HEK293 (cell line): ENCODE measurements around the gene TMEM119.

Experiments
- BCL11A ChIP-seq: fragments of 450-650 bp; formaldehyde crosslinking; IDR thresholded peaks from 2 replicates; pipeline ENCODE4 v1.5.1; 2016; ENCODE audit warnings: low read depth, missing biosample characterization, missing genetic modification characterization
- BCL11B ChIP-seq: fragments of 450-650 bp; formaldehyde crosslinking; IDR thresholded peaks from 2 replicates; pipeline ENCODE4 v1.5.1; 2016; ENCODE audit warnings: low read depth, missing biosample characterization, missing genetic modification characterization
- GFI1B ChIP-seq: fragments of 450-650 bp; formaldehyde crosslinking; IDR thresholded peaks from 2 replicates; pipeline ENCODE4 v1.5.1; 2016; ENCODE audit warnings: missing biosample characterization, missing genetic modification characterization
- HOXD13 ChIP-seq: sonication (generic); formaldehyde crosslinking; IDR thresholded peaks from 2 replicates; pipeline ENCODE4 v1.8.0; 2022; ENCODE audit warnings: missing genetic modification reagents, borderline replicate concordance
- IKZF3 ChIP-seq: fragments of 450-650 bp; IDR thresholded peaks from 2 replicates; pipeline ENCODE4 v1.5.0; 2018; ENCODE audit warnings: missing biosample characterization, mild to moderate bottlenecking, missing genetic modification characterization, moderate library complexity
- SALL2 ChIP-seq: fragments of 450-650 bp; formaldehyde crosslinking; IDR thresholded peaks from 2 replicates; pipeline ENCODE4 v1.5.0; 2017; ENCODE audit warnings: missing biosample characterization, mild to moderate bottlenecking, missing genetic modification characterization, borderline replicate concordance
- SP2 ChIP-seq: fragments of 450-650 bp; formaldehyde crosslinking; IDR thresholded peaks from 2 replicates; pipeline ENCODE4 v1.5.1; 2016; ENCODE audit warnings: missing biosample characterization, missing genetic modification characterization
- ZBTB10 ChIP-seq: fragments of 450-650 bp; formaldehyde crosslinking; IDR thresholded peaks from 2 replicates; pipeline ENCODE4 v1.5.1; 2016; ENCODE audit warnings: missing biosample characterization, missing genetic modification characterization
- ZBTB48 ChIP-seq: fragments of 450-650 bp; formaldehyde crosslinking; IDR thresholded peaks from 2 replicates; pipeline ENCODE4 v1.5.1; 2016; ENCODE audit warnings: missing biosample characterization, missing genetic modification characterization
- ZBTB6 ChIP-seq: fragments of 450-650 bp; formaldehyde crosslinking; IDR thresholded peaks from 2 replicates; pipeline ENCODE4 v1.5.1; 2017; ENCODE audit warnings: missing biosample characterization, missing genetic modification characterization
- ZBTB7A ChIP-seq: fragments of 450-650 bp; formaldehyde crosslinking; IDR thresholded peaks from 2 replicates; pipeline ENCODE4 v1.5.1; 2016; ENCODE audit warnings: low read depth, missing biosample characterization, missing genetic modification characterization
- ZNF133 ChIP-seq: fragments of 450-650 bp; formaldehyde crosslinking; IDR thresholded peaks from 2 replicates; pipeline ENCODE4 v1.5.1; 2016; ENCODE audit warnings: missing biosample characterization, missing genetic modification characterization
- ZNF138 ChIP-seq: fragments of 450-650 bp; formaldehyde crosslinking; IDR thresholded peaks from 2 replicates; pipeline ENCODE4 v1.5.1; 2016; ENCODE audit warnings: missing biosample characterization, missing genetic modification characterization, borderline replicate concordance
- ZNF169 ChIP-seq: fragments of 450-650 bp; formaldehyde crosslinking; IDR thresholded peaks from 2 replicates; pipeline ENCODE4 v1.5.1; 2016; ENCODE audit warnings: missing biosample characterization, missing genetic modification characterization
- ZNF18 ChIP-seq: fragments of 450-650 bp; formaldehyde crosslinking; IDR thresholded peaks from 2 replicates; pipeline ENCODE4 v1.5.1; 2016; ENCODE audit warnings: missing biosample characterization, missing genetic modification characterization
- ZNF184 ChIP-seq: fragments of 450-650 bp; IDR thresholded peaks from 2 replicates; pipeline ENCODE4 v1.5.1; 2018; ENCODE audit warnings: missing biosample characterization, mild to moderate bottlenecking, missing genetic modification characterization
- ZNF239 ChIP-seq: fragments of 450-650 bp; formaldehyde crosslinking; IDR thresholded peaks from 2 replicates; pipeline ENCODE4 v1.5.1; 2016; ENCODE audit warnings: missing biosample characterization, missing genetic modification characterization
- ZNF24 ChIP-seq: fragments of 450-650 bp; formaldehyde crosslinking; IDR thresholded peaks from 2 replicates; pipeline ENCODE4 v1.5.1; 2016; ENCODE audit warnings: missing biosample characterization, missing genetic modification characterization
- ZNF280C ChIP-seq: fragments of 450-650 bp; formaldehyde crosslinking; IDR thresholded peaks from 2 replicates; pipeline ENCODE4 v1.5.1; 2016; ENCODE audit warnings: missing biosample characterization, missing genetic modification characterization
- ZNF335 ChIP-seq: fragments of 450-650 bp; formaldehyde crosslinking; conservative IDR thresholded peaks from 2 replicates; pipeline ENCODE4 v1.5.1; 2016; ENCODE audit warnings: missing biosample characterization, missing genetic modification characterization
- ZNF37A ChIP-seq: fragments of 450-650 bp; IDR thresholded peaks from 2 replicates; pipeline ENCODE4 v1.5.1; 2018; ENCODE audit warnings: missing biosample characterization, missing genetic modification characterization
- ZNF488 ChIP-seq: fragments of 450-650 bp; formaldehyde crosslinking; IDR thresholded peaks from 2 replicates; pipeline ENCODE4 v1.5.1; 2016; ENCODE audit warnings: missing biosample characterization, missing genetic modification characterization
- ZNF530 ChIP-seq: fragments of 450-650 bp; formaldehyde crosslinking; IDR thresholded peaks from 2 replicates; pipeline ENCODE4 v1.5.1; 2016; ENCODE audit warnings: low read depth, missing biosample characterization, missing genetic modification characterization
- ZNF555 ChIP-seq: fragments of 450-650 bp; formaldehyde crosslinking; conservative IDR thresholded peaks from 2 replicates; pipeline ENCODE4 v1.5.1; 2017; ENCODE audit warnings: missing biosample characterization, mild to moderate bottlenecking, missing genetic modification characterization, inconsistent platforms
- ZNF571 ChIP-seq: fragments of 450-650 bp; formaldehyde crosslinking; IDR thresholded peaks from 2 replicates; pipeline ENCODE4 v1.5.0; 2017; ENCODE audit warnings: missing biosample characterization, missing genetic modification characterization
- ZNF600 ChIP-seq: fragments of 450-650 bp; formaldehyde crosslinking; IDR thresholded peaks from 2 replicates; pipeline ENCODE4 v1.5.1; 2016; ENCODE audit warnings: missing biosample characterization, missing genetic modification characterization
- ZNF629 ChIP-seq: fragments of 450-650 bp; formaldehyde crosslinking; IDR thresholded peaks from 2 replicates; pipeline ENCODE4 v1.5.1; 2017; ENCODE audit warnings: missing biosample characterization, missing genetic modification characterization
- ZNF701 ChIP-seq: fragments of 450-650 bp; formaldehyde crosslinking; IDR thresholded peaks from 2 replicates; pipeline ENCODE4 v1.5.1; 2016; ENCODE audit warnings: missing biosample characterization, missing genetic modification characterization
- ZNF747 ChIP-seq: fragments of 450-650 bp; formaldehyde crosslinking; IDR thresholded peaks from 2 replicates; pipeline ENCODE4 v1.5.1; 2016; ENCODE audit warnings: missing biosample characterization, missing genetic modification characterization
- ZNF768 ChIP-seq: fragments of 450-650 bp; formaldehyde crosslinking; IDR thresholded peaks from 2 replicates; pipeline ENCODE4 v1.5.1; 2018; ENCODE audit warnings: missing biosample characterization, mild to moderate bottlenecking, missing genetic modification characterization
- ZNF777 ChIP-seq: fragments of 450-650 bp; formaldehyde crosslinking; IDR thresholded peaks from 2 replicates; pipeline ENCODE4 v1.5.1; 2017; ENCODE audit warnings: missing biosample characterization, missing genetic modification characterization, borderline replicate concordance
- ZNF830 ChIP-seq: fragments of 450-650 bp; IDR thresholded peaks from 2 replicates; pipeline ENCODE4 v1.5.0; 2018; ENCODE audit warnings: missing biosample characterization, missing genetic modification characterization, low read depth, mild to moderate bottlenecking, moderate library complexity
- ZSCAN4 ChIP-seq: fragments of 450-650 bp; formaldehyde crosslinking; IDR thresholded peaks from 2 replicates; pipeline ENCODE4 v1.5.1; 2017; ENCODE audit warnings: missing biosample characterization, missing genetic modification characterization

Gene TMEM119

GRCh38 chr12:108561852-108562347, 36.0 kb downstream of the TMEM119 start (continued):
- TF ChIP-seq ZBTB10 (tag by site-specific recombination) (no peak), ZNF169 (no peak), ZNF629 (tag by site-specific recombination) (no peak), GFI1B (no peak), BCL11B (tag by site-specific recombination) (0 out of 2 replicates have a peak, but pooled peaks have one; percentile 20), ZNF335 (tag by site-specific recombination) (no peak), ZNF701 (tag by site-specific recombination) (no peak), ZNF571 (no peak), ZNF239 (no peak), ZNF133 (tag by site-specific recombination) (no peak), IKZF3 (tag by site-specific recombination) (peak; percentile 62; the same call in 1 of the 2 replicates), ZNF555 (tag by site-specific recombination) (no peak), ZSCAN4 (no peak), ZNF530 (tag by site-specific recombination) (no peak), ZNF768 (tag by site-specific recombination) (peak; percentile 34; the same call in 1 of the 2 replicates), ZBTB6 (tag by site-specific recombination) (no peak; the same call in 1 of the 2 replicates), ZBTB48 (tag by site-specific recombination) (0 out of 2 replicates have a peak, but pooled peaks have one; percentile 25), ZNF138 (tag by site-specific recombination) (no peak), ZNF184 (tag by site-specific recombination) (no peak), ZNF830 (no peak), ZNF18 (tag by site-specific recombination) (no peak), ZNF24 (tag by site-specific recombination) (no peak; the same call in 1 of the 2 replicates), ZNF777 (tag by site-specific recombination) (no peak), ZNF600 (tag by site-specific recombination) (peak; percentile 67; the same call in 1 of the 2 replicates), ZNF37A (tag by site-specific recombination) (no peak), ZNF488 (tag by site-specific recombination) (no peak), SP2 (tag by site-specific recombination) (no peak), ZNF280C (tag by site-specific recombination) (no peak), ZNF747 (tag by site-specific recombination) (no peak), HOXD13 (CRISPR knock-in tag) (no peak), SALL2 (no peak), ZBTB7A (tag by site-specific recombination) (no peak), BCL11A (tag by site-specific recombination) (no peak)
